CD14-positive monocyte (primary cell): ENCODE results near the gene ABTB2. TPM values are rescaled to one million over a fixed set of nuclear protein-coding genes. Genes with fewer than 3 reads are reported as not detected.

Experiments used
- DNase-seq, 3 donors: peaks; one replicate each; pipeline ENCODE4 v3.0.0-alpha.2; 2011 to 2022
- H2AFZ ChIP-seq: 2 replicates; pipeline ENCODE4 v1.6.0; 2012; ENCODE audit warnings: mild to moderate bottlenecking, low read depth, low read length, inconsistent platforms; ENCODE audit not compliant: insufficient read depth, poor library complexity, severe bottlenecking
- H3K27ac ChIP-seq, 2 donors: 1 replicate in 1 of 2; 2 replicates in 1 of 2; pipeline ENCODE4 v1.5.1; 2012 to 2013; ENCODE audit warnings: low read length in 2 of 2, control low read depth in 1 of 2, inconsistent platforms in 1 of 2, low read depth in 1 of 2, mild to moderate bottlenecking in 1 of 2
- H3K27me3 ChIP-seq, 2 donors: one replicate each; pipeline versions ENCODE4 v1.6.0 to v1.6.1; 2011 to 2013; ENCODE audit warnings: low read length in 2 of 2; ENCODE audit not compliant: control insufficient read depth in 2 of 2, insufficient read depth in 2 of 2
- H3K36me3 ChIP-seq, 2 donors: replicated peaks in 1 of 2; 1 replicate in 1 of 2; 2 replicates in 1 of 2; pipeline versions ENCODE4 v1.5.1 to v1.6.1; 2012 to 2013; ENCODE audit warnings: low read length in 2 of 2, control low read depth in 1 of 2, inconsistent platforms in 1 of 2, mild to moderate bottlenecking in 1 of 2; ENCODE audit not compliant: insufficient read depth in 2 of 2, control insufficient read depth in 1 of 2
- H3K4me1 ChIP-seq, 2 donors: 1 replicate in 1 of 2; 2 replicates in 1 of 2; pipeline versions ENCODE4 v1.5.1 to v1.6.1; 2012 to 2013; ENCODE audit warnings: low read length in 2 of 2, control low read depth in 1 of 2, inconsistent platforms in 1 of 2, mild to moderate bottlenecking in 1 of 2, moderate library complexity in 1 of 2; ENCODE audit not compliant: insufficient read depth in 2 of 2, control insufficient read depth in 1 of 2
- H3K4me2 ChIP-seq: replicated peaks from 2 replicates; pipeline ENCODE3; 2012; ENCODE audit warnings: low read length, moderate library complexity, mild to moderate bottlenecking; ENCODE audit not compliant: poor library complexity, severe bottlenecking; ENCODE audit errors: extremely low read depth
- H3K4me3 ChIP-seq, 3 experiments: fragments of 200-600 bp in 1 of 3; sonication (generic) in 1 of 3; replicated peaks in 1 of 3; 1 replicate in 2 of 3; 2 replicates in 1 of 3; pipeline ENCODE4 v1.5.1; 2011 to 2013; ENCODE audit warnings: low read length in 3 of 3, mild to moderate bottlenecking in 3 of 3, control low read depth in 2 of 3, low read depth in 2 of 3, inconsistent platforms in 1 of 3, moderate library complexity in 1 of 3
- H3K79me2 ChIP-seq: 2 replicates; pipeline ENCODE4 v1.6.0; 2012; ENCODE audit warnings: mild to moderate bottlenecking, control low read depth, inconsistent platforms, low read length, moderate library complexity; ENCODE audit not compliant: insufficient read depth
- H3K9ac ChIP-seq: 2 replicates; pipeline ENCODE4 v1.6.0; 2017; ENCODE audit warnings: low read length, mild to moderate bottlenecking; ENCODE audit not compliant: insufficient read depth, poor library complexity, severe bottlenecking
- H3K9me3 ChIP-seq, 2 donors: replicated peaks in 1 of 2; 1 replicate in 1 of 2; 2 replicates in 1 of 2; pipeline versions ENCODE4 v1.5.1 to v1.6.1; 2012 to 2013; ENCODE audit warnings: low read length in 2 of 2, control low read depth in 1 of 2; ENCODE audit not compliant: control insufficient read depth in 1 of 2, insufficient read depth in 1 of 2
- H4K20me1 ChIP-seq: 2 replicates; pipeline ENCODE4 v1.6.0; 2012; ENCODE audit warnings: mild to moderate bottlenecking, low read length, control low read depth, moderate library complexity; ENCODE audit not compliant: insufficient read depth
- H3K27ac Mint-ChIP-seq, 7 donors: one replicate each; pipeline ENCODE4 v1.8.0; 2020; ENCODE audit warnings: mild to moderate bottlenecking in 7 of 7, mixed read lengths in 7 of 7, moderate library complexity in 6 of 7, inconsistent platforms in 2 of 7
- H3K27me3 Mint-ChIP-seq, 3 donors: one replicate each; pipeline ENCODE4 v1.8.0; 2021 to 2022; ENCODE audit warnings: low read depth in 3 of 3, mild to moderate bottlenecking in 3 of 3, mixed read lengths in 3 of 3, moderate library complexity in 3 of 3, inconsistent platforms in 1 of 3
- H3K36me3 Mint-ChIP-seq, 2 donors: one replicate each; pipeline ENCODE4 v1.8.0; 2020; ENCODE audit warnings: mixed read lengths in 2 of 2, inconsistent platforms in 1 of 2, mild to moderate bottlenecking in 1 of 2
- H3K4me1 Mint-ChIP-seq: one replicate; pipeline ENCODE4 v1.8.0; 2020; ENCODE audit warnings: mild to moderate bottlenecking, mixed read lengths
- H3K4me3 Mint-ChIP-seq, 2 donors: one replicate each; pipeline ENCODE4 v1.8.0; 2020; ENCODE audit warnings: mild to moderate bottlenecking in 2 of 2, mixed read lengths in 2 of 2, moderate library complexity in 1 of 2
- H3K9me3 Mint-ChIP-seq, 7 donors: one replicate each; pipeline ENCODE4 v1.8.0; 2020 to 2022; ENCODE audit warnings: mixed read lengths in 7 of 7, mild to moderate bottlenecking in 6 of 7, moderate library complexity in 6 of 7, inconsistent platforms in 2 of 7
- WGBS: methylation state at CpG from one replicate; pipeline ENCODE4 v1.1.5; 2013; ENCODE audit warnings: missing lambda C conversion rate; ENCODE audit not compliant: insufficient coverage; 5-methylcytosine and 5-hydroxymethylcytosine counted together
- intact Hi-C, 2 donors: fragments of 100-400 bp; cut with micrococcal nuclease; formaldehyde crosslinking; loops; one replicate each; pipeline versions ENCODE4 v1.15.0 to v1.15.1; 2023
- polyA plus RNA-seq, 3 donors: library from polyadenylated mRNA; depleted of rRNA in 1 of 3; unstranded in 2 of 3; stranded (reverse) in 1 of 3; fragments of 300-500 nt in 2 of 3; fragments of >200 nt in 1 of 3; fragmentation: Illumina TruSeq in 2 of 3; gene quantifications; 1 replicate in 2 of 3; 2 replicates in 1 of 3; pipeline ENCODE4 v1.2.3, GENCODE V29; 2012 to 2021
- TF ChIP-seq, protein P1 (sequence below): fragments of 200-600 bp; IDR thresholded peaks from one replicate; pipeline ENCODE4 v1.8.0; 2022; ENCODE audit warnings: antibody characterized with exemption, mild to moderate bottlenecking

ABTB2 gene
- polyA plus RNA-seq, 3 donors: 0.25 to 1.7 (median 0.26) TPM

DNA sequence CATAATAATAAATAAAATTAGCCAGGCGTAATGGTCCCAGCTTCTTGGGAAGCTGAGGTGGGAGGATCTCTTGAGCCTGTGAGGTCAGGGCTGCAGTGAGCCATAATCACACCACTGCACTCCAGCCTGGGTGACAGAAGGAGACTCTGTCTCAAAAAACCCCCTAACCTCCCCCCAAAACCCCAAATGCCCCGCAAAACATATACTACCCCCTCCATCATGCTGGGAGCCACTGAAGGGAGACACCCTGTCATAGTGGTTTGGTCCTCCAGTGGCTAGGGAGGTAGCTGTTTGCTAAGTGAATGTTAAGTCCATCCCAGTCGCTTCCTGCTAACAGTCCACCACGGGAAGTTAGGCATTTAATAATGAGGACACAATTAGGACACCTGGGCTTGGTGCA, 125.0 kb downstream of the ABTB2 start:
- intact Hi-C loops: no loop called here
- peaks cover 0 to 4% (median 0%) of the 10 kb centered on the region in 7 donors for H3K9me3 Mint-ChIP-seq

DNA sequence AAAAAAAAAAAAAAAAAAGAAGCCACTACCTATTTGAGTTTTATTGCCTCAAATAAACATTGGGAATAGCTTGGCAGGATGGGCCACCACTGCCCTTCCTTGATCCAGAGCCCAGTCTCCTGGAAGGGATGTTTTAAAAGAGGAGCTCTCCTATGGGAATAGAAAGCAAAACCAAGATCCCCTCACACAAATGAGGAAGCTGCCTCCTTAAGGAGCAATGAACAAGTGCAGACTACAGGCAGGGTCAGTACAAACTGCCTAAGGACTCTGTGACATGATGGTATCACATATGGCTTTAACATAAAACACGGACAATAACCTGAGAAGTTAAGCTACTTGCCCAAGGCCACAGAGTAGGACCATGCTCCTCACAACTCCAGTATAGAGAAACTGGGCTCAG, 131.6 kb downstream of the ABTB2 start:
- H3K27me3 ChIP-seq: no peaks in the 10 kb centered on the region
- DNase-seq: peak in 2 of 3 donors; percentile 50 to 56
- H3K4me2 ChIP-seq: peak overlapping the region; percentile 49
- peaks cover 5 to 7% of the 10 kb centered on the region in 2 donors for H3K4me1 ChIP-seq
- H3K4me3 Mint-ChIP-seq: peak overlapping the region in 1 of 2 donors; percentile 19
- peak overlapping the region; percentile 26 for H2AFZ ChIP-seq
- no peak overlapping the region for H3K4me3 ChIP-seq
- no peaks in the 10 kb centered on the region for H4K20me1 ChIP-seq
- TF ChIP-seq, protein P1, sequence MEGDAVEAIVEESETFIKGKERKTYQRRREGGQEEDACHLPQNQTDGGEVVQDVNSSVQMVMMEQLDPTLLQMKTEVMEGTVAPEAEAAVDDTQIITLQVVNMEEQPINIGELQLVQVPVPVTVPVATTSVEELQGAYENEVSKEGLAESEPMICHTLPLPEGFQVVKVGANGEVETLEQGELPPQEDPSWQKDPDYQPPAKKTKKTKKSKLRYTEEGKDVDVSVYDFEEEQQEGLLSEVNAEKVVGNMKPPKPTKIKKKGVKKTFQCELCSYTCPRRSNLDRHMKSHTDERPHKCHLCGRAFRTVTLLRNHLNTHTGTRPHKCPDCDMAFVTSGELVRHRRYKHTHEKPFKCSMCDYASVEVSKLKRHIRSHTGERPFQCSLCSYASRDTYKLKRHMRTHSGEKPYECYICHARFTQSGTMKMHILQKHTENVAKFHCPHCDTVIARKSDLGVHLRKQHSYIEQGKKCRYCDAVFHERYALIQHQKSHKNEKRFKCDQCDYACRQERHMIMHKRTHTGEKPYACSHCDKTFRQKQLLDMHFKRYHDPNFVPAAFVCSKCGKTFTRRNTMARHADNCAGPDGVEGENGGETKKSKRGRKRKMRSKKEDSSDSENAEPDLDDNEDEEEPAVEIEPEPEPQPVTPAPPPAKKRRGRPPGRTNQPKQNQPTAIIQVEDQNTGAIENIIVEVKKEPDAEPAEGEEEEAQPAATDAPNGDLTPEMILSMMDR: no peak
- intact Hi-C loops: no loop called here
- H3K79me2 ChIP-seq: no peaks in the 10 kb centered on the region
- no peak overlapping the region for H3K9ac ChIP-seq
- no peak overlapping the region for H3K27ac ChIP-seq
- WGBS: no CpG with 5 or more reads among the region's 1 CpG
- no peaks in the 10 kb centered on the region for H3K36me3 ChIP-seq
- peak overlapping the region in 2 of 7 donors; percentile 18 to 41 for H3K27ac Mint-ChIP-seq
- no peaks in the 10 kb centered on the region for H3K36me3 Mint-ChIP-seq
- peaks cover 6% of the 10 kb centered on the region for H3K4me1 Mint-ChIP-seq
- peaks cover 0 to under 1% (median 0%) of the 10 kb centered on the region in 7 donors for H3K9me3 Mint-ChIP-seq
- no peaks in the 10 kb centered on the region for H3K27me3 Mint-ChIP-seq
- no peaks in the 10 kb centered on the region for H3K9me3 ChIP-seq

More for the DNA sequence above, 125.0 kb downstream of the ABTB2 start:
- H3K36me3 ChIP-seq: no peaks in the 10 kb centered on the region
- H3K36me3 Mint-ChIP-seq: no peaks in the 10 kb centered on the region
- H2AFZ ChIP-seq: no peak overlapping the region
- H3K27ac ChIP-seq: no peak overlapping the region
- no peaks in the 10 kb centered on the region for H3K79me2 ChIP-seq
- no peak overlapping the region for H3K4me3 Mint-ChIP-seq
- H3K27me3 ChIP-seq: no peaks in the 10 kb centered on the region
- H3K4me3 ChIP-seq: no peak overlapping the region
- no peaks in the 10 kb centered on the region for H4K20me1 ChIP-seq
- no peak overlapping the region for H3K4me2 ChIP-seq
- no peak overlapping the region for H3K27ac Mint-ChIP-seq
- H3K9me3 ChIP-seq: no peaks in the 10 kb centered on the region
- peaks cover 7% of the 10 kb centered on the region for H3K4me1 Mint-ChIP-seq
- H3K27me3 Mint-ChIP-seq: peaks cover 0 to 3% (median 0%) of the 10 kb centered on the region in 3 donors
- no peak overlapping the region for H3K9ac ChIP-seq
- peaks cover 9% of the 10 kb centered on the region in 2 donors for H3K4me1 ChIP-seq
- TF ChIP-seq, protein P1: no peak
- no CpG with 5 or more reads among the region's 4 CpGs for WGBS
- DNase-seq: no peak
